Rectal smooth muscle tissue (tissue), 1 donor: ENCODE results near the gene MYBPHL.
A peak's percentile ranks its signal among the peaks of the same experiment; 100 is the strongest.

Source experiments
- H3K27ac ChIP-seq: one replicate; pipeline ENCODE4 v1.7.0; 2013; ENCODE audit warnings: low read depth, low read length, inconsistent platforms
- H3K27me3 ChIP-seq: one replicate; pipeline ENCODE4 v1.7.0; 2013; ENCODE audit warnings: low read length; ENCODE audit not compliant: control insufficient read depth, insufficient read depth
- H3K36me3 ChIP-seq: one replicate; pipeline ENCODE4 v1.7.0; 2013; ENCODE audit warnings: low read length; ENCODE audit not compliant: control insufficient read depth, insufficient read depth
- H3K4me1 ChIP-seq: one replicate; pipeline ENCODE4 v1.7.0; 2013; ENCODE audit warnings: low read length; ENCODE audit not compliant: control insufficient read depth, insufficient read depth
- H3K4me3 ChIP-seq: one replicate; pipeline ENCODE4 v1.7.0; 2013; ENCODE audit warnings: low read length
- H3K9ac ChIP-seq: one replicate; pipeline ENCODE4 v1.7.0; 2013; ENCODE audit warnings: low read length

Gene MYBPHL

GRCh38 chr1:109248797-109249629 is 57.8 kb downstream of the MYBPHL start, which contains the start of gene CELSR2:
Gene CELSR2, plus strand, starts transcription at chr1:109249539. Its CDS starts 541 bp downstream, at chr1:109250080.
- Histone ChIP-seq H3K36me3 (no peaks in the 10 kb centered on the region), H3K27ac (no peak within 1 kb of the TSS), H3K4me1 (peaks cover 14% of the 10 kb centered on the region), H3K9ac (no peak within 1 kb of the TSS), H3K27me3 (no peaks in the 10 kb centered on the region), H3K4me3 (peak within 1 kb of the TSS; percentile 56)

GRCh38 chr1:109248444-109248796 is 58.4 kb downstream of the MYBPHL start:
- Histone ChIP-seq H3K27ac (no peak overlapping the region), H3K4me3 (no peak overlapping the region), H3K36me3 (no peaks in the 10 kb centered on the region), H3K9ac (no peak overlapping the region), H3K27me3 (no peaks in the 10 kb centered on the region), H3K4me1 (peaks cover 9% of the 10 kb centered on the region)

GRCh38 chr1:109247401-109248365 is 59.1 kb downstream of the MYBPHL start:
- Histone ChIP-seq H3K27ac (no peak overlapping the region), H3K9ac (no peak overlapping the region), H3K27me3 (no peaks in the 10 kb centered on the region), H3K4me3 (no peak overlapping the region), H3K4me1 (peaks cover 5% of the 10 kb centered on the region), H3K36me3 (no peaks in the 10 kb centered on the region)

GRCh38 chr1:109246141-109246551 is 60.7 kb downstream of the MYBPHL start:
- H3K9ac ChIP-seq, result no peak overlapping the region
- no peak overlapping the region for H3K4me3 ChIP-seq
- no peak overlapping the region for H3K27ac ChIP-seq
- no peaks in the 10 kb centered on the region for H3K27me3 ChIP-seq
- H3K36me3 ChIP-seq, result no peaks in the 10 kb centered on the region
- H3K4me1 ChIP-seq, result peaks cover 9% of the 10 kb centered on the region

GRCh38 chr1:109243860-109244552 is 62.8 kb downstream of the MYBPHL start:
- no peaks in the 10 kb centered on the region for H3K27me3 ChIP-seq
- no peak overlapping the region for H3K9ac ChIP-seq
- H3K27ac ChIP-seq, result no peak overlapping the region
- no peaks in the 10 kb centered on the region for H3K36me3 ChIP-seq
- no peak overlapping the region for H3K4me3 ChIP-seq
- peaks cover 6% of the 10 kb centered on the region for H3K4me1 ChIP-seq

GRCh38 chr1:109243221-109243620 is 63.6 kb downstream of the MYBPHL start:
- Histone ChIP-seq H3K36me3 (no peaks in the 10 kb centered on the region), H3K4me1 (peaks cover 3% of the 10 kb centered on the region), H3K27me3 (no peaks in the 10 kb centered on the region), H3K27ac (no peak overlapping the region), H3K4me3 (no peak overlapping the region), H3K9ac (no peak overlapping the region)

- Histone ChIP-seq H3K9ac (no peak overlapping the region), H3K27ac (no peak overlapping the region), H3K4me3 (no peak overlapping the region), H3K4me1 (peaks cover 3% of the 10 kb centered on the region), H3K36me3 (peaks cover 5% of the 10 kb centered on the region), H3K27me3 (no peaks in the 10 kb centered on the region)
Observed at GRCh38 chr1:109242387-109242786, 64.4 kb downstream of the MYBPHL start.
